ENCODE results near the gene STRIP1. TPM values are rescaled to one million over a fixed set of nuclear protein-coding genes. Genes with fewer than 3 reads are reported as not detected.

Gene STRIP1
- total and polyA plus RNA-seq, 10 of the 15 experiments (the other 5 are each of a cell fraction or from before 2014, with no cell fraction given) = 6.3 to 26.6 (median 18.0) TPM

GRCh38 chr1:110084227-110085078 is 50.0 kb downstream of the STRIP1 start:
- FAIRE-seq = peak; percentile 31
- TF ChIP-seq POLR2AphosphoS5 (IDR thresholded peaks at IDR 0.05; ENCODE audit: low read length) = no peak
- TF ChIP-seq CHD1 (IDR thresholded peaks at IDR 0.05; ENCODE audit: low read depth, low read length) = no peak
- no peak for TF ChIP-seq NFXL1 (IDR thresholded peaks at IDR 0.05; ENCODE audit: borderline replicate concordance)
- TF ChIP-seq, protein P1, sequence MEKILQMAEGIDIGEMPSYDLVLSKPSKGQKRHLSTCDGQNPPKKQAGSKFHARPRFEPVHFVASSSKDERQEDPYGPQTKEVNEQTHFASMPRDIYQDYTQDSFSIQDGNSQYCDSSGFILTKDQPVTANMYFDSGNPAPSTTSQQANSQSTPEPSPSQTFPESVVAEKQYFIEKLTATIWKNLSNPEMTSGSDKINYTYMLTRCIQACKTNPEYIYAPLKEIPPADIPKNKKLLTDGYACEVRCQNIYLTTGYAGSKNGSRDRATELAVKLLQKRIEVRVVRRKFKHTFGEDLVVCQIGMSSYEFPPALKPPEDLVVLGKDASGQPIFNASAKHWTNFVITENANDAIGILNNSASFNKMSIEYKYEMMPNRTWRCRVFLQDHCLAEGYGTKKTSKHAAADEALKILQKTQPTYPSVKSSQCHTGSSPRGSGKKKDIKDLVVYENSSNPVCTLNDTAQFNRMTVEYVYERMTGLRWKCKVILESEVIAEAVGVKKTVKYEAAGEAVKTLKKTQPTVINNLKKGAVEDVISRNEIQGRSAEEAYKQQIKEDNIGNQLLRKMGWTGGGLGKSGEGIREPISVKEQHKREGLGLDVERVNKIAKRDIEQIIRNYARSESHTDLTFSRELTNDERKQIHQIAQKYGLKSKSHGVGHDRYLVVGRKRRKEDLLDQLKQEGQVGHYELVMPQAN (conservative IDR thresholded peaks at IDR 0.05) = no peak
- TF ChIP-seq CHD4 (IDR thresholded peaks at IDR 0.05) = no peak
- TF ChIP-seq BCL11A (IDR thresholded peaks at IDR 0.05; ENCODE audit: low read depth, low read length) = 0 out of 2 replicates have a peak, but pooled peaks have one; percentile 7
- TF ChIP-seq SIN3A (IDR thresholded peaks at IDR 0.05; ENCODE audit: low read depth, low read length) = no peak
- TF ChIP-seq SMARCA5 (IDR thresholded peaks at IDR 0.05) = no peak
- TF ChIP-seq RUNX3 (IDR thresholded peaks at IDR 0.05; ENCODE audit: low read length) = 0 out of 2 replicates have a peak, but pooled peaks have one; percentile 9
- no peak for TF ChIP-seq RB1 (IDR thresholded peaks at IDR 0.05; ENCODE audit: borderline replicate concordance)
- TF ChIP-seq JUNB (IDR thresholded peaks at IDR 0.05) = 0 out of 2 replicates have a peak, but pooled peaks have one; percentile 9
- peak; percentile 75 for TF ChIP-seq POLR2A (IDR thresholded peaks at IDR 0.05; ENCODE audit: low read depth, low read length)
- TF ChIP-seq, protein P2, sequence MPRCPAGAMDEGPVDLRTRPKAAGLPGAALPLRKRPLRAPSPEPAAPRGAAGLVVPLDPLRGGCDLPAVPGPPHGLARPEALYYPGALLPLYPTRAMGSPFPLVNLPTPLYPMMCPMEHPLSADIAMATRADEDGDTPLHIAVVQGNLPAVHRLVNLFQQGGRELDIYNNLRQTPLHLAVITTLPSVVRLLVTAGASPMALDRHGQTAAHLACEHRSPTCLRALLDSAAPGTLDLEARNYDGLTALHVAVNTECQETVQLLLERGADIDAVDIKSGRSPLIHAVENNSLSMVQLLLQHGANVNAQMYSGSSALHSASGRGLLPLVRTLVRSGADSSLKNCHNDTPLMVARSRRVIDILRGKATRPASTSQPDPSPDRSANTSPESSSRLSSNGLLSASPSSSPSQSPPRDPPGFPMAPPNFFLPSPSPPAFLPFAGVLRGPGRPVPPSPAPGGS (IDR thresholded peaks at IDR 0.05; ENCODE audit: borderline replicate concordance, insufficient read depth, low read depth, low read length, poor library complexity, severe bottlenecking) = no peak
- TF ChIP-seq, protein P3, sequence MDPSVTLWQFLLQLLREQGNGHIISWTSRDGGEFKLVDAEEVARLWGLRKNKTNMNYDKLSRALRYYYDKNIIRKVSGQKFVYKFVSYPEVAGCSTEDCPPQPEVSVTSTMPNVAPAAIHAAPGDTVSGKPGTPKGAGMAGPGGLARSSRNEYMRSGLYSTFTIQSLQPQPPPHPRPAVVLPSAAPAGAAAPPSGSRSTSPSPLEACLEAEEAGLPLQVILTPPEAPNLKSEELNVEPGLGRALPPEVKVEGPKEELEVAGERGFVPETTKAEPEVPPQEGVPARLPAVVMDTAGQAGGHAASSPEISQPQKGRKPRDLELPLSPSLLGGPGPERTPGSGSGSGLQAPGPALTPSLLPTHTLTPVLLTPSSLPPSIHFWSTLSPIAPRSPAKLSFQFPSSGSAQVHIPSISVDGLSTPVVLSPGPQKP (IDR thresholded peaks at IDR 0.05; ENCODE audit: low read depth, low read length) = no peak
- TF ChIP-seq RELA (IDR thresholded peaks at IDR 0.05; ENCODE audit: borderline replicate concordance, partially characterized antibody) = no peak
- no peak for TF ChIP-seq IKZF1 (conservative IDR thresholded peaks at IDR 0.05)
- no peak for TF ChIP-seq EED (IDR thresholded peaks at IDR 0.05; ENCODE audit: low read depth)
- no peak for TF ChIP-seq MTA2 (IDR thresholded peaks at IDR 0.05; ENCODE audit: low read depth)
- peak; percentile 10 for TF ChIP-seq SUZ12 (IDR thresholded peaks at IDR 0.05; ENCODE audit: unreplicated experiment)
- TF ChIP-seq ZNF384 (IDR thresholded peaks at IDR 0.05; ENCODE audit: borderline replicate concordance, low read depth, low read length) = no peak
- no peak for TF ChIP-seq MYB (IDR thresholded peaks at IDR 0.05; ENCODE audit: borderline replicate concordance, low read depth, low read length)
- peak; percentile 81 for TF ChIP-seq HDAC6 (IDR thresholded peaks at IDR 0.05; ENCODE audit: unreplicated experiment)

More at GRCh38 chr1:110084227-110085078, 50.0 kb downstream of the STRIP1 start:
- in situ Hi-C loops (cut with MboI) (no loop called here), intact Hi-C loops (cut with micrococcal nuclease; ENCODE audit: unreplicated experiment) (loop anchor here (10.0 kb wide), 1 partner anchor 380 kb away; no protein-coding TSS in a partner anchor)
- ChIA-PET POLR2A (no interaction called here), RAD21 (ENCODE audit: unreplicated experiment) (no interaction called here), SMC1A (ENCODE audit: uncharacterized antibody, unreplicated experiment) (no interaction called here), CTCF (no interaction called here)
- Histone ChIP-seq H3K36me3 (ENCODE audit: control insufficient read depth in 2 of 2, insufficient read depth in 2 of 2, low read length in 1 of 2) (no peaks in the 10 kb centered on the region), H3K9ac (ENCODE audit: control insufficient read depth, insufficient read depth, low read length) (peak overlapping the region; percentile 3; the same call in 1 of the 2 replicates), H3K27ac (ENCODE audit: control insufficient read depth, insufficient read depth) (no peak overlapping the region), H3K4me2 (ENCODE audit: control insufficient read depth, insufficient read depth) (peak overlapping the region; percentile 65), H3K4me1 (ENCODE audit: control insufficient read depth, insufficient read depth, low read length) (peaks cover 5% of the 10 kb centered on the region; the same call in 1 of the 2 replicates), H3K27me3 (replicated peaks in 1 of 2; ENCODE audit: control insufficient read depth in 2 of 2, insufficient read depth in 2 of 2, low read length in 1 of 2) (peaks cover 0 to 8% of the 10 kb centered on the region in 2 experiments; a peak in 2 of 4 replicates), H3K9me3 (replicated peaks; ENCODE audit: control insufficient read depth, insufficient read depth, low read length) (no peaks in the 10 kb centered on the region), H2AFZ (ENCODE audit: control insufficient read depth, low read depth, low read length) (peak overlapping the region; percentile 52), H3K4me3 (peak overlapping the region; percentile 65), H3K79me2 (ENCODE audit: control insufficient read depth, insufficient read depth, low read length) (no peaks in the 10 kb centered on the region), H4K20me1 (ENCODE audit: control insufficient read depth, insufficient read depth) (no peaks in the 10 kb centered on the region)
- BruUV-seq (replicated peaks) = no TSS peak
- ATAC-seq = peak; percentile 75
- 3% methylated on average over 72 of the region's 72 CpGs for WGBS (ENCODE audit: insufficient coverage, insufficient replicate concordance, low lambda C conversion rate, missing lambda C conversion rate)
- DNase-seq (ENCODE audit: low read depth, low spot score) = peak; percentile 27
